Panc1 (cell line): ENCODE data around the gene CRIP3.

ENCODE experiments used
- POLR2AphosphoS5 ChIP-seq: IDR thresholded peaks from 2 replicates; pipeline ENCODE4 v1.6.1; 2012; ENCODE audit warnings: mild to moderate bottlenecking, low read depth, low read length, moderate library complexity
- SIN3A ChIP-seq: IDR thresholded peaks from 2 replicates; pipeline ENCODE4 v1.6.1; 2012; ENCODE audit warnings: low read depth, mild to moderate bottlenecking, low read length, moderate library complexity, borderline replicate concordance; ENCODE audit not compliant: insufficient read depth
- TCF7L2 ChIP-seq: IDR thresholded peaks from 2 replicates; pipeline ENCODE4 v1.6.1; 2011; ENCODE audit warnings: mild to moderate bottlenecking, low read depth, low read length, inconsistent platforms
- TF ChIP-seq, protein P1 (sequence below): fragments of 450-650 bp; IDR thresholded peaks from 2 replicates; pipeline ENCODE4 v1.5.1; 2017; ENCODE audit warnings: mild to moderate bottlenecking

GRCh38 chr6:43306086-43306485 lies 2.5 kb downstream of the CRIP3 start:
- TF ChIP-seq, protein P1, sequence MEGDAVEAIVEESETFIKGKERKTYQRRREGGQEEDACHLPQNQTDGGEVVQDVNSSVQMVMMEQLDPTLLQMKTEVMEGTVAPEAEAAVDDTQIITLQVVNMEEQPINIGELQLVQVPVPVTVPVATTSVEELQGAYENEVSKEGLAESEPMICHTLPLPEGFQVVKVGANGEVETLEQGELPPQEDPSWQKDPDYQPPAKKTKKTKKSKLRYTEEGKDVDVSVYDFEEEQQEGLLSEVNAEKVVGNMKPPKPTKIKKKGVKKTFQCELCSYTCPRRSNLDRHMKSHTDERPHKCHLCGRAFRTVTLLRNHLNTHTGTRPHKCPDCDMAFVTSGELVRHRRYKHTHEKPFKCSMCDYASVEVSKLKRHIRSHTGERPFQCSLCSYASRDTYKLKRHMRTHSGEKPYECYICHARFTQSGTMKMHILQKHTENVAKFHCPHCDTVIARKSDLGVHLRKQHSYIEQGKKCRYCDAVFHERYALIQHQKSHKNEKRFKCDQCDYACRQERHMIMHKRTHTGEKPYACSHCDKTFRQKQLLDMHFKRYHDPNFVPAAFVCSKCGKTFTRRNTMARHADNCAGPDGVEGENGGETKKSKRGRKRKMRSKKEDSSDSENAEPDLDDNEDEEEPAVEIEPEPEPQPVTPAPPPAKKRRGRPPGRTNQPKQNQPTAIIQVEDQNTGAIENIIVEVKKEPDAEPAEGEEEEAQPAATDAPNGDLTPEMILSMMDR, result no peak
- TF ChIP-seq TCF7L2 (no peak), POLR2AphosphoS5 (no peak), SIN3A (no peak)
